Ovary (tissue), 3 donors: Measurements from ENCODE around the gene SEC23IP.

ENCODE experiments used
- CTCF ChIP-seq, 3 donors: fragments of 450-650 bp in 2 of 3; fragments of 200-600 bp in 1 of 3; IDR thresholded peaks; one replicate each; pipeline versions ENCODE4 v1.5.1 to v1.8.0; 2016 to 2022; ENCODE audit warnings: antibody characterized with exemption in 3 of 3, mild to moderate bottlenecking in 1 of 3
- EP300 ChIP-seq: sonication (generic); formaldehyde crosslinking; IDR thresholded peaks from one replicate; pipeline ENCODE4 v1.6.1; 2017; ENCODE audit warnings: antibody characterized with exemption
- POLR2A ChIP-seq: fragments of 450-650 bp; IDR thresholded peaks from one replicate; pipeline ENCODE4 v1.6.1; 2017; ENCODE audit warnings: antibody characterized with exemption, mild to moderate bottlenecking, moderate library complexity
- donor health status: DM: no; HTN: no; CAD: no.

- TF ChIP-seq CTCF (IDR thresholded peaks at IDR 0.05) (no peak), POLR2A (no peak), EP300 (no peak)
These were observed 74.5 kb downstream of the SEC23IP start for GRCh38 chr10:119967066-119967465.
